Spleen (tissue), 11 donors: Measurements from ENCODE around the gene MST1. TPM values are rescaled to one million over a fixed set of nuclear protein-coding genes. Genes with fewer than 3 reads are reported as not detected.

Experiments used
- DNase-seq: peaks from one replicate; pipeline ENCODE4 v3.0.0-alpha.2; 2020
- H3K27ac ChIP-seq, 8 donors: fragments of 200-600 bp; sonication (generic) in 7 of 8; 1 replicate in 4 of 8; 2 replicates in 4 of 8; pipeline versions ENCODE4 v1.5.0 to v1.8.0; 2016 to 2021; ENCODE audit warnings: inconsistent platforms in 4 of 8, mild to moderate bottlenecking in 4 of 8, moderate library complexity in 1 of 8
- H3K27me3 ChIP-seq, 7 donors: fragments of 200-600 bp; sonication (generic) in 6 of 7; replicated peaks in 1 of 7; 1 replicate in 4 of 7; 2 replicates in 3 of 7; pipeline versions ENCODE4 v1.5.0 to v1.8.0; 2016 to 2021; ENCODE audit warnings: inconsistent platforms in 3 of 7, mild to moderate bottlenecking in 1 of 7
- H3K36me3 ChIP-seq, 6 donors: fragments of 200-600 bp; sonication (generic) in 5 of 6; 1 replicate in 4 of 6; 2 replicates in 2 of 6; pipeline versions ENCODE4 v1.5.0 to v1.8.0; 2016 to 2021; ENCODE audit warnings: inconsistent platforms in 2 of 6
- H3K4me1 ChIP-seq, 6 donors: fragments of 200-600 bp; sonication (generic) in 5 of 6; 1 replicate in 3 of 6; 2 replicates in 3 of 6; pipeline versions ENCODE4 v1.5.0 to v1.8.0; 2016 to 2021; ENCODE audit warnings: inconsistent platforms in 3 of 6
- H3K4me3 ChIP-seq, 8 donors: fragments of 200-600 bp; sonication (generic) in 7 of 8; 1 replicate in 4 of 8; 2 replicates in 4 of 8; pipeline versions ENCODE4 v1.5.0 to v1.8.0; 2016 to 2021; ENCODE audit warnings: inconsistent platforms in 4 of 8, mild to moderate bottlenecking in 4 of 8, moderate library complexity in 2 of 8
- H3K9me3 ChIP-seq, 8 donors: fragments of 200-600 bp; sonication (generic) in 7 of 8; 1 replicate in 4 of 8; 2 replicates in 4 of 8; pipeline versions ENCODE4 v1.5.0 to v1.8.0; 2016 to 2021; ENCODE audit warnings: inconsistent platforms in 4 of 8
- POLR2A ChIP-seq, 3 donors: fragments of 450-650 bp; IDR thresholded peaks; one replicate each; pipeline ENCODE4 v1.5.1; 2017; ENCODE audit warnings: antibody characterized with exemption in 3 of 3, mild to moderate bottlenecking in 1 of 3
- POLR2AphosphoS5 ChIP-seq, 3 donors: sonication (generic); formaldehyde crosslinking; IDR thresholded peaks; one replicate each; pipeline ENCODE4 v1.5.1; 2017; ENCODE audit warnings: antibody characterized with exemption in 3 of 3
- WGBS, 5 donors: extraction: QIAGEN DNeasy Blood & Tissue Kit in 3 of 5; methylation state at CpG; one replicate each; pipeline versions ENCODE4 v1.1.5 to v1.1.7; 2013 to 2018; 5-methylcytosine and 5-hydroxymethylcytosine counted together
- intact Hi-C: fragments of 100-400 bp; cut with DNase I; formaldehyde crosslinking; loops from one replicate; pipeline ENCODE4 v1.15.0; 2023; ENCODE audit warnings: low total_unique reads
- polyA plus RNA-seq, 3 donors: library from polyadenylated mRNA; stranded (reverse); fragments of 200-250 nt; gene quantifications; one replicate each; pipeline ENCODE4 v1.2.1, GENCODE V29; 2013
- total RNA-seq, 7 donors: library from RNA; depleted of rRNA in 3 of 7; stranded (reverse); fragments of >200 nt in 3 of 7; fragmentation: NEBNext Ultra II Directional in 4 of 7; extraction: Animal tissue kit (Norgen Biotek cat#: 25700) in 4 of 7; gene quantifications; one replicate each; pipeline versions ENCODE4 v1.1.0 to v1.2.1, GENCODE V29; 2016 to 2021
- TF ChIP-seq, protein P1 (sequence below), 11 experiments: fragments of 200-600 bp in 7 of 11; fragments of 450-650 bp in 4 of 11; sonication (generic) in 4 of 11; IDR thresholded peaks in 8 of 11; conservative IDR thresholded peaks in 3 of 11; 1 replicate in 7 of 11; 2 replicates in 4 of 11; pipeline versions ENCODE4 v1.4.0 to v1.8.0; 2016 to 2021; ENCODE audit warnings: antibody characterized with exemption in 11 of 11, inconsistent platforms in 4 of 11, mild to moderate bottlenecking in 1 of 11
- donor health status: healthy with polysubstance abuse.
- donor health status: DM: no; HTN: no; CAD: no; lungs with moderate emphysema.
- donor health status: DM: no; HTN: no; CAD: no.
- donor health status: Bipolar disorder and iron deficiency.
- donor health status: healthy.
- donor health status: DM: no; HTN: no; CAD: no.
- donor health status: DM: yes; HTN: yes; CAD: no.

Gene MST1
- total and polyA plus RNA-seq, 10 donors, result 17.0 to 65.8 (median 23.6) TPM

DNA sequence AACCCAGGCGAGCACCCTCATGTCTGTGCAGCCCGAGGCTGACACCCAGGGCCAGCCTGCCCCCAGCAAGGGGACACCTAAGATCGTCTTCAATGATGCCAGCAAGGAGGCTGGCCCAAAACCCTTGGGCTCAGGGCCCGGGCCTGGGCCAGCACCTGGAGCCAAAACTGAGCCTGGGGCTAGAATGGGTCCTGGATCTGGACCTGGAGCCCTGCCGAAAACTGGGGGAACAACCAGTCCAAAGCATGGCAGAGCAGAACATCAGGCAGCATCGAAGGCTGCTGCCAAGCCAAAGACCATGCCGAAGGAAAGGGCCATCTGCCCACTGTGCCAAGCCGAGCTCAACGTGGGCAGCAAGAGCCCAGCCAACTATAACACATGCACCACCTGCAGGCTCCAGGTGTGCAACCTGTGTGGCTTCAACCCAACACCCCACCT, 46.5 kb downstream of the MST1 start:
- H3K4me3 ChIP-seq, result no peak overlapping the region
- intact Hi-C loops, result no loop called here
- DNase-seq, result peak; percentile 50
- H3K4me1 ChIP-seq, result no peaks in the 10 kb centered on the region
- no peaks in the 10 kb centered on the region for H3K36me3 ChIP-seq
- H3K9me3 ChIP-seq, result no peaks in the 10 kb centered on the region
- TF ChIP-seq POLR2A (IDR thresholded peaks at IDR 0.05), result no peak
- no peak for TF ChIP-seq POLR2AphosphoS5 (IDR thresholded peaks at IDR 0.05)
- TF ChIP-seq, protein P1, sequence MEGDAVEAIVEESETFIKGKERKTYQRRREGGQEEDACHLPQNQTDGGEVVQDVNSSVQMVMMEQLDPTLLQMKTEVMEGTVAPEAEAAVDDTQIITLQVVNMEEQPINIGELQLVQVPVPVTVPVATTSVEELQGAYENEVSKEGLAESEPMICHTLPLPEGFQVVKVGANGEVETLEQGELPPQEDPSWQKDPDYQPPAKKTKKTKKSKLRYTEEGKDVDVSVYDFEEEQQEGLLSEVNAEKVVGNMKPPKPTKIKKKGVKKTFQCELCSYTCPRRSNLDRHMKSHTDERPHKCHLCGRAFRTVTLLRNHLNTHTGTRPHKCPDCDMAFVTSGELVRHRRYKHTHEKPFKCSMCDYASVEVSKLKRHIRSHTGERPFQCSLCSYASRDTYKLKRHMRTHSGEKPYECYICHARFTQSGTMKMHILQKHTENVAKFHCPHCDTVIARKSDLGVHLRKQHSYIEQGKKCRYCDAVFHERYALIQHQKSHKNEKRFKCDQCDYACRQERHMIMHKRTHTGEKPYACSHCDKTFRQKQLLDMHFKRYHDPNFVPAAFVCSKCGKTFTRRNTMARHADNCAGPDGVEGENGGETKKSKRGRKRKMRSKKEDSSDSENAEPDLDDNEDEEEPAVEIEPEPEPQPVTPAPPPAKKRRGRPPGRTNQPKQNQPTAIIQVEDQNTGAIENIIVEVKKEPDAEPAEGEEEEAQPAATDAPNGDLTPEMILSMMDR (IDR thresholded peaks at IDR 0.05 in 8 of 11, conservative IDR thresholded peaks at IDR 0.05 in 3 of 11), result no peak
- WGBS, 5 donors, result 58 to 94% (median 89%) methylated on average over 3 to 9 of the region's 9 CpGs
- no peaks in the 10 kb centered on the region for H3K27me3 ChIP-seq
- H3K27ac ChIP-seq, result no peak overlapping the region

DNA sequence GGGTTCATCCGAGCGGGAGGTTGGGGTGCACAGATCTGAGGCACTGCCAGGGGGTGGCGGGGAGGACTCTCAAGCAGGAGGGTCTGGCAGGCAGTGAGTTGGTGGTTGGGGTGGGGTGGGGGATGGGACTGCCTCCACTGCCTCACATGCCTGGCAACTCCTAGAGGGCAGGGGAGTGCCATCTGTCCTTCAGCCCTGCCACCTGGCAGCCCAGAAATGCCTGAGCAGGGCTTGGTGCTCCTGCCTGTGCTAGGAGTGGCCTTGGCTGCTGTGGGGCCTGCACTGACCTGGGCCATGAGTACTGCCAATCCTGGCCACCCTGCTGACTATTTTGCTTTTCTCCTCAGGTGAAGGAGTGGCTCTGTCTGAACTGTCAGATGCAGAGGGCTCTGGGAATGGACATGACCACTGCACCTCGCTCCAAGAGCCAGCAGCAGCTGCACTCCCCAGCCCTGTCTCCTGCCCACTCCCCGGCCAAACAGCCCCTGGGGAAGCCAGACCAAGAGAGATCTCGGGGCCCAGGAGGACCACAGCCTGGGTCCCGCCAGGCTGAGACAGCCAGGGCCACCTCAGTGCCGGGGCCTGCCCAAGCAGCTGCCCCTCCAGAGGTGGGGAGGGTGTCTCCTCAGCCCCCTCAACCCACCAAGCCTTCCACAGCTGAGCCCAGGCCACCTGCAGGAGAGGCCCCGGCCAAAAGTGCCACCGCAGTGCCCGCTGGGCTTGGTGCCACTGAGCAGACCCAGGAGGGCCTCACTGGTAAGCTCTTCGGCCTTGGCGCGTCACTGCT, 47.2 kb downstream of the MST1 start:
- no peak for TF ChIP-seq POLR2AphosphoS5 (IDR thresholded peaks at IDR 0.05)
- TF ChIP-seq, protein P1 (IDR thresholded peaks at IDR 0.05 in 8 of 11, conservative IDR thresholded peaks at IDR 0.05 in 3 of 11), result no peak
- no peak for TF ChIP-seq POLR2A (IDR thresholded peaks at IDR 0.05)
- Histone ChIP-seq H3K4me1 (no peaks in the 10 kb centered on the region), H3K4me3 (no peak overlapping the region), H3K36me3 (no peaks in the 10 kb centered on the region), H3K27me3 (no peaks in the 10 kb centered on the region), H3K27ac (no peak overlapping the region), H3K9me3 (no peaks in the 10 kb centered on the region)
- intact Hi-C loops, result no loop called here
- DNase-seq, result peak; percentile 63
- WGBS, 5 donors, result 89 to 95% (median 91%) methylated on average over 6 to 14 of the region's 14 CpGs

DNA sequence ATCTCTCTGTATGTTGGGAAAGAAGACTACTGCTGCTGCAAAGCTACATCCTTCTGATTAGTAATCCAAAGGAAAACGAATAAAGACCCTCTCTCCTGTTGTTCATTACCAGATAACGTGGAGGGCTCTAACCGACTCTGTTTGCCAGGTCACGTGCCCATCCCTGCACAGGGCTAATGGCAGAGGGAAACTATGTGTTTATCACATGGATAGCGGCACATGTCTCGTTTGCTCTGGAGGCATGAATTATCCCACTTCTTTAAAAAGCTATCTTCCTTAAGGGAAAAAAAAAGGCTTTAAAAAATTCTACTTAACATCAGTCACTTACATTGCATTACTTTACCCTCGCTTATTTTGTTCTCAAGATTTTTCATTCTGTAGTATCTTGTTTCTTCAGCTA, 48.0 kb downstream of the MST1 start:
- TF ChIP-seq POLR2AphosphoS5 (IDR thresholded peaks at IDR 0.05) (no peak), POLR2A (IDR thresholded peaks at IDR 0.05) (no peak)
- TF ChIP-seq, protein P1 (IDR thresholded peaks at IDR 0.05 in 8 of 11, conservative IDR thresholded peaks at IDR 0.05 in 3 of 11), result no peak
- no peaks in the 10 kb centered on the region for H3K4me1 ChIP-seq
- no peaks in the 10 kb centered on the region for H3K9me3 ChIP-seq
- WGBS, 5 donors, result 67 to 84% (median 72%) methylated on average over 7 of the region's 7 CpGs
- intact Hi-C loops, result no loop called here
- no peak for DNase-seq
- no peak overlapping the region for H3K27ac ChIP-seq
- no peaks in the 10 kb centered on the region for H3K36me3 ChIP-seq
- no peaks in the 10 kb centered on the region for H3K27me3 ChIP-seq
- no peak overlapping the region for H3K4me3 ChIP-seq

DNA sequence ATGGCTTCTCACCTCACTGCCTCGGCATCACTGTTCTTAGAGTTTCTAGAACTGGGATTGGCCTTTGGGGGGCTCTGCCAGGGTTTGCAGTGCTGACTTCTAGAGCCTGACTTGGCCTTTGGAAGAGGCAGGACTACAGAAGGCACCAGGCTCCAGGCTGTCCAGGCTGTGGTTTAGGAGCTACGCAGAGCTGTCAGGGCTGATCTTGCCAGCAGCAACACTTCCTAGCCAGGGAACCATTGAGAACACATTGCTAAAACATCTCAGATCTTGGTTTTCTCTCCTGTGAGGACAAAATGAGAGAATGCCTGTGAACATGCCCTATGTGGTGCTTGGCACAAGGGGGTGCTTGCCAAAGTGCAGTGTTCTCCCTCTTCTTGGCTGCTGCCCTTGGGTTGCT, 49.7 kb downstream of the MST1 start:
- Histone ChIP-seq H3K27ac (no peak overlapping the region), H3K36me3 (no peaks in the 10 kb centered on the region), H3K4me1 (no peaks in the 10 kb centered on the region), H3K9me3 (no peaks in the 10 kb centered on the region), H3K27me3 (no peaks in the 10 kb centered on the region), H3K4me3 (no peak overlapping the region)
- no peak for DNase-seq
- intact Hi-C loops, result no loop called here
- WGBS, 5 donors, result 78 to 92% (median 85%) methylated on average over 1 to 2 of the region's 2 CpGs
- TF ChIP-seq, protein P1 (IDR thresholded peaks at IDR 0.05 in 8 of 11, conservative IDR thresholded peaks at IDR 0.05 in 3 of 11), result no peak
